ENCODE results near the gene TRAM2.

GRCh38 chr6:52513464-52513863 lies 63.4 kb downstream of the TRAM2 start:
- TF ChIP-seq CTCF (IDR thresholded peaks at IDR 0.05) (no peak), POLR2AphosphoS5 (IDR thresholded peaks at IDR 0.05; ENCODE audit: insufficient read depth in 1 of 2, low read depth in 1 of 2) (no peak), POLR2A (IDR thresholded peaks at IDR 0.05) (no peak)

Data from vagina (tissue), 2 donors.